ENCODE data around the gene ACSL5.

- TF ChIP-seq, protein P1, sequence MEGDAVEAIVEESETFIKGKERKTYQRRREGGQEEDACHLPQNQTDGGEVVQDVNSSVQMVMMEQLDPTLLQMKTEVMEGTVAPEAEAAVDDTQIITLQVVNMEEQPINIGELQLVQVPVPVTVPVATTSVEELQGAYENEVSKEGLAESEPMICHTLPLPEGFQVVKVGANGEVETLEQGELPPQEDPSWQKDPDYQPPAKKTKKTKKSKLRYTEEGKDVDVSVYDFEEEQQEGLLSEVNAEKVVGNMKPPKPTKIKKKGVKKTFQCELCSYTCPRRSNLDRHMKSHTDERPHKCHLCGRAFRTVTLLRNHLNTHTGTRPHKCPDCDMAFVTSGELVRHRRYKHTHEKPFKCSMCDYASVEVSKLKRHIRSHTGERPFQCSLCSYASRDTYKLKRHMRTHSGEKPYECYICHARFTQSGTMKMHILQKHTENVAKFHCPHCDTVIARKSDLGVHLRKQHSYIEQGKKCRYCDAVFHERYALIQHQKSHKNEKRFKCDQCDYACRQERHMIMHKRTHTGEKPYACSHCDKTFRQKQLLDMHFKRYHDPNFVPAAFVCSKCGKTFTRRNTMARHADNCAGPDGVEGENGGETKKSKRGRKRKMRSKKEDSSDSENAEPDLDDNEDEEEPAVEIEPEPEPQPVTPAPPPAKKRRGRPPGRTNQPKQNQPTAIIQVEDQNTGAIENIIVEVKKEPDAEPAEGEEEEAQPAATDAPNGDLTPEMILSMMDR (conservative IDR thresholded peaks at IDR 0.05 in 1 of 2, IDR thresholded peaks at IDR 0.05 in 1 of 2; ENCODE audit: extremely low read depth in 1 of 2, insufficient read depth in 1 of 2, low read depth in 1 of 2, low read length in 2 of 2), result no peak
- no peak for TF ChIP-seq EZH2 (IDR thresholded peaks at IDR 0.05; ENCODE audit: borderline replicate concordance, low read length)
Observed at GRCh38 chr10:112421731-112422130, 47.8 kb downstream of the ACSL5 start.
